ENCODE data around the gene RFFL.
A peak's percentile ranks its signal among the peaks of the same experiment; 100 is the strongest.
"Not testable (repeated sequence)": the region's sequence is repeated elsewhere in the genome, so short reads cannot be mapped to it uniquely, and the experiment has no call there.

RFFL gene

DNA sequence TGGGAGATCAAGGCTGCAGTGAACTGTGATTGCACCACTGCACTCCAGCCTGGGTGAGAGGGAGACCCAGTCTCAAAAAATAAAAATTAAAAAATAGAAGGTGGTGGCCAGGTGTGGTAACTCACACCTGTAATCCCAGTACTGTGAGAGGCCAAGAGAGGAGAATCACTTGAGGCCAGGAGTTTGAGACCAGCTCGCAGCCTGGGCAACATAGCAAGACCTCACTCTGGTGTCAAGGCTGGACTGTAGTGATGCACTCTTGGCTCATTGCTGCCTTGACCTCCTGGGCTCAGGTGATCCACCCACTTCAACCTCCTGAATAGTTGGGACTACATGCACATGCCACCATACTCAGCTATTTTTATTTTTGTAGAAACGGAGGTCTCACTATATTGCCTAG, 13.3 kb downstream of the RFFL start:
- H3K27ac Mint-ChIP-seq, result peak overlapping the region; percentile 24
- H3K4me1 Mint-ChIP-seq (ENCODE audit: low read depth), result peaks cover 68% of the 10 kb centered on the region
- H3K27me3 Mint-ChIP-seq (ENCODE audit: low read depth), result no peaks in the 10 kb centered on the region
- H3K4me3 Mint-ChIP-seq, result no peak overlapping the region
- DNase-seq (ENCODE audit: low spot score), result no peak
- no peaks in the 10 kb centered on the region for H3K9me3 Mint-ChIP-seq
- peaks cover 17% of the 10 kb centered on the region for H3K36me3 Mint-ChIP-seq (ENCODE audit: low read depth)

DNA sequence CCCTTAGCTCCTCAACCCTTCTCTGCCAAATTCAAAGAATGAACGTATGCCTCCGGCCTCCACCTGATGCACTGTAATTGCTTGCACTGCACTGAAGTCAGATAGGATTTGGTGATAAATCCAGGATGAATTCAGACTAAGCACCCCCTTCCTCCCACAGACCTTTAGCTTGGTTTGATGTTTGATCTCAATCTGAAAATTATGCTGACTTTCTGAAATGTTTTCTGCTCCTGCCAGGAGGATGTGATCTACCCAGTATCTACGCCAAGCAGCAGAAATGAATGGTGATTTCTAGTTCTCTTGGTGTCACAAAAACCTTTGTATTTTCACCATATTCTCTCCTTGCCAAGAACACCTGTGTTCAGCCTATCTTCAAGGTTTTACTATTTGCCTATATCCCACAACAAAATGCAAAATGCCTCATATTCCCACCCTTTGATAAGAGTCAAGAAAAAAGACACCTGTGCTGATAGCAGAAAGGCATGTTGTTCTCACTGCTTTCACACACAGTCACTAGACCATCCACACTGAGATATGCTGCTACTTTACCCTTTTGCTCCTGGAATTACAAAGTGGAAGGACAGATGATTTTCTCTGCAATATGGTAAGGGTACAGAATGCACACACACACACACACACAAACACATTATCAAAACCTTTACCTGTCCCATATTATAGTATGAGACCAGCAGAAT, 14.7 kb downstream of the RFFL start:
- Mint-ChIP-seq H3K4me3 (peak overlapping the region; percentile 62), H3K9me3 (no peaks in the 10 kb centered on the region), H3K4me1 (ENCODE audit: low read depth) (peaks cover 66% of the 10 kb centered on the region), H3K36me3 (ENCODE audit: low read depth) (peaks cover 13% of the 10 kb centered on the region), H3K27me3 (ENCODE audit: low read depth) (no peaks in the 10 kb centered on the region), H3K27ac (peak overlapping the region; percentile 67)
- no peak for DNase-seq (ENCODE audit: low spot score)

DNA sequence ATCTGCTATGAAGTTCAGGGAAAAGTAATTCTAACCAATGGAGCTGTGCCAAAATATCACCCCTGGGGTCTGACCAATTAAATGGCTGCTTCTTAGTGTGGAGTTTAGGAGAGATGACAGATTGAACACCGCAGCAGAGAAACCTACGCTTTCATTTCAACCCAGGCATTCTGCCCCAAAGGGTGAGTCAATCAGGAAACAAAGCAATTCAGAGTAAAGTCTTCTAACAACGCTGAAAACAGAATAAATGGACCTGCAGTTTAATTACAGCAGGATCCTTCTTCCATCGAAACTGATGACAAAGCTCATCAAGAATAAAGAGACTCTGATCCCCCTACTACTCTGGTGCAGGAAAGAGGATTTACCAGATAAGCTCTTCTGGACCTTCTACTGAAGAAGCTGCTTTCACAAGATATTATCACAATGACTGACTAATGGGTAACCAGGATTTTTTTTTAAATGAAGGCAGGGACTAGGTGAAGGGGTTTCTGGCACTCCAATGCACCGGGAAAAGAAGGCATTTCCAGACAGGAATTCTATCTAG, 16.7 kb downstream of the RFFL start:
- Mint-ChIP-seq H3K4me1 (ENCODE audit: low read depth) (peaks cover 46% of the 10 kb centered on the region), H3K4me3 (peak overlapping the region; percentile 85)
- DNase-seq (ENCODE audit: low spot score), result peak; percentile 81

DNA sequence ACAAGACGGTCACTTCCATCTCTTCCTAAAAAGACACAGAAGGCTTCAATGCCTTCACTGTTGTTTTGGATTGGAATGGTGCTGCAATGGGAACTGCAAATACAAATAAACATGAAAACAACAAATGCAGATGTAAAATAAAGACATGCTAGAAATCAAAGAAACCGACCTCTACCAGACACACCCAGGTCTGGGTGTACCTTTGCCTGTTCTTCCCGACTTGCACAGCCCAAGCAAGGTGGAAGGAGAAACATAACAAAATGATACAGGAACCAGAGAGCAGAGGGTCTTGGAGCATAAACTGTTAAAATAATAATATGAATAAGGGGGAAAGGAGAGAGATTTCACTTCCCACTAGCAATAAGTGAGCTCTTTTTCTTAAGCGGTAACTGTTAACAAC, 17.3 kb downstream of the RFFL start:
- H3K4me1 Mint-ChIP-seq (ENCODE audit: low read depth), result peaks cover 41% of the 10 kb centered on the region
- H3K4me3 Mint-ChIP-seq, result peak overlapping the region; percentile 85

More for the DNA sequence above, 16.7 kb downstream of the RFFL start:
- Mint-ChIP-seq H3K9me3 (no peaks in the 10 kb centered on the region), H3K27me3 (ENCODE audit: low read depth) (no peaks in the 10 kb centered on the region), H3K36me3 (ENCODE audit: low read depth) (peaks cover 13% of the 10 kb centered on the region), H3K27ac (peak overlapping the region; percentile 93)

DNA sequence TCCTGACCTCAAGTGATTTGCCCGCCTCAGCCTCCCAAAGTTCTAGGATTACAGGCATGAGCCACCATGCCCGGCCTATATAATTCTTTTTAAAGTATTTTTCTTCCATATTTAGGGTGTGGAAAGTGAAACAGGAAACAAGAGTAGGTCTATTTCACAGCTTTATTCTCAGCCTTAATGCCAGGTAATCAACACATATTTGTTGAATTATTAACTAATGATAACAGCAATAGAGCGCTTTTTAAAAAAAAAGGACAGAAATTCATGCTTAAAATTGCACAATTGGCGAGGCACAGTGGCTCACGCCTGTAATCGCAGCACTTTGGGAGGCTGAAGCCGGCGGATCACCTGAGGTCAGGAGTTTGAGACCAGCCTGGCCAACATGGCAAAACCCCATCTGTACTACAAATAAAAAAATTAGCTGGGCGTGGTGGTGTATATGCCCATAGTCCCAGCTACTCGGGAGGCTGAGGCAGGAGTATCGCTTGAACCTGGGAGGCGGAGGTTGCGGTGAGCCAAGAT, 18.0 kb downstream of the RFFL start:
- Mint-ChIP-seq H3K4me1 (ENCODE audit: low read depth) (peaks cover 38% of the 10 kb centered on the region), H3K27ac (peak overlapping the region; percentile 93), H3K4me3 (peak overlapping the region; percentile 85), H3K36me3 (ENCODE audit: low read depth) (peaks cover 16% of the 10 kb centered on the region)
- not testable (repeated sequence) for DNase-seq (ENCODE audit: low spot score); H3K27me3 Mint-ChIP-seq (ENCODE audit: low read depth); H3K9me3 Mint-ChIP-seq

More for the DNA sequence above, 17.3 kb downstream of the RFFL start:
- Mint-ChIP-seq H3K9me3 (no peaks in the 10 kb centered on the region), H3K27me3 (ENCODE audit: low read depth) (no peaks in the 10 kb centered on the region), H3K36me3 (ENCODE audit: low read depth) (peaks cover 13% of the 10 kb centered on the region), H3K27ac (peak overlapping the region; percentile 93)
- DNase-seq (ENCODE audit: low spot score), result no peak

DNA sequence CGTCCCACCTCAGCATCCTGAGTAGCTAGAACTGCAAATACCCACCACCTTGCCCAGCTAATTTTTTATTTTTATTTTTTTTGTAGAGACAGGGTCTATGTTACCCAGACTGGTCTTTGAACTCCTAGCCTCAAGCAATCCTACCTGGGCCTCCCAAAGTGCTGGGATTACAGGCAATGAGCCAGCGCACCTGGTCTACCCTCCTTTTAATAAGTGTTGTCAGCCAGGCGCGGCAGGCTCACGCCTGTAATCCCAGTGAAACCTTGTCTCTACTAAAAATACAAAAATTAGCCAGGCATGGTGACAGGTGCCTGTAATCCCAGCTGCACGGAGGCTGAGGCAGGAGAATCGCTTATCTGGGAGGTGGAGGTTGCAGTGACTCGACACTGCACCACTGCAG, 19.3 kb downstream of the RFFL start:
- no peak overlapping the region for H3K27ac Mint-ChIP-seq
- H3K27me3 Mint-ChIP-seq (ENCODE audit: low read depth), result no peaks in the 10 kb centered on the region
- no peaks in the 10 kb centered on the region for H3K9me3 Mint-ChIP-seq
- no peak for DNase-seq (ENCODE audit: low spot score)
- H3K36me3 Mint-ChIP-seq (ENCODE audit: low read depth), result peaks cover 16% of the 10 kb centered on the region
- peaks cover 32% of the 10 kb centered on the region for H3K4me1 Mint-ChIP-seq (ENCODE audit: low read depth)
- no peak overlapping the region for H3K4me3 Mint-ChIP-seq

DNA sequence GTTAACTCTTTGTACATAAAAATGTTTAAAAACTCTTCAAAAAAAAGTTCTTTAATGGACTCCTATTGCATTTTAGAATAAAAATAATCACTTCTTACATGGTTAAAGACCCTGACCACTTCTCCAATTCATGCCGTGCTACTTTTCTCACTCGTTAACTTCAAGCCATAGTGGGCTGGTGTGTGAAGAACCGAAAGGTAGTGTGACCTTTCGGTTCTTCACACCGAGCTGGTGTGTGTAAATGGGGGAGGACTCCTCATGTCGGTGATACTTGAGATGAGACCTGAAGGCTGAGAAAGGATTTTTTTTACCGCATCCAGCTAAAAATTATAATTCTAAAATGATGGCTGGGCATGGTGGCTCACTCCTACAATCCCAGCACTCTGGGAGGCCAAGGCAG, 22.1 kb downstream of the RFFL start:
- Mint-ChIP-seq H3K36me3 (ENCODE audit: low read depth) (peaks cover 11% of the 10 kb centered on the region), H3K27me3 (ENCODE audit: low read depth) (no peaks in the 10 kb centered on the region), H3K9me3 (no peaks in the 10 kb centered on the region), H3K4me3 (no peak overlapping the region), H3K4me1 (ENCODE audit: low read depth) (peaks cover 16% of the 10 kb centered on the region), H3K27ac (no peak overlapping the region)
- no peak for DNase-seq (ENCODE audit: low spot score)

DNA sequence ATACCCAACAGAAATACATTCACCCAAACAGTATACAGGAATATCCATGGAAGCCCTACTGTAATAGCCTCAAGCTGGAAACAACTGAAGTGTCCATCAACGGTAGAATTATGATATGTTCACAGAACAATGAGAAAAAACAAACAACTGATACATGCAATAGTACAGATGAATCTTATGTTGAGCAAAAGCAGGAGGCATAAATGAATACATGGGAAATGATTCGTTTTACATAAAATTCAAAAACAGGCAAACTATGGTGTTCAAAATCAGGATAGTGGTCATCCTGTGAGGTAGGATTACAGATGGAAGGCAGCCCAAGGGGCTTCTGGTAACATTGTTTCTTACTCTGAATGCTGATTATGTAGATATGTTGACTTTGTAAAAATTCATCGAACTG, 25.1 kb downstream of the RFFL start:
- DNase-seq (ENCODE audit: low spot score), result no peak
- Mint-ChIP-seq H3K27me3 (ENCODE audit: low read depth) (no peaks in the 10 kb centered on the region), H3K27ac (no peak overlapping the region), H3K36me3 (ENCODE audit: low read depth) (peaks cover 11% of the 10 kb centered on the region), H3K4me3 (no peak overlapping the region), H3K4me1 (ENCODE audit: low read depth) (peaks cover 2% of the 10 kb centered on the region), H3K9me3 (no peaks in the 10 kb centered on the region)

DNA sequence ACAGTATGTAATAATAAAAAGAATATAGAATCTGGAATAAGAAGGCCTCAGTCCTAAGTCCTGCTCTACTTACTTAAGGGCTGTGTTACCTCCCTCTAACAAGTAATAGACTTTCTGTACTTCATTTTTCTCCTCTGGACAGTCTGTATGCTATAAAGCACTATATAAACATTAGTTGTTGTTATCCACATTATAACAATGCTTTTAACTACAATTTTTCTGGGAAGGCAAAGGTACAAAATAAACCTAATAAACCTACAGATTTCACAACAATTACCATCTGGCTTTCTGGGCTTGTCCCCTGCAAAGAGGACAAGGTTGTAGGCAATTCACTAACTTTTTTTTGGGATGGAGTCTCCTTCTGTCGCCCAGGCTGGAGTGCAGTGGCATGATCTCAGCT, 32.7 kb downstream of the RFFL start:
- peaks cover 14% of the 10 kb centered on the region for H3K4me1 Mint-ChIP-seq (ENCODE audit: low read depth)
- H3K36me3 Mint-ChIP-seq (ENCODE audit: low read depth), result peaks cover 7% of the 10 kb centered on the region
- no peaks in the 10 kb centered on the region for H3K9me3 Mint-ChIP-seq
- H3K27ac Mint-ChIP-seq, result no peak overlapping the region
- H3K27me3 Mint-ChIP-seq (ENCODE audit: low read depth), result no peaks in the 10 kb centered on the region
- no peak for DNase-seq (ENCODE audit: low spot score)
- H3K4me3 Mint-ChIP-seq, result no peak overlapping the region

DNA sequence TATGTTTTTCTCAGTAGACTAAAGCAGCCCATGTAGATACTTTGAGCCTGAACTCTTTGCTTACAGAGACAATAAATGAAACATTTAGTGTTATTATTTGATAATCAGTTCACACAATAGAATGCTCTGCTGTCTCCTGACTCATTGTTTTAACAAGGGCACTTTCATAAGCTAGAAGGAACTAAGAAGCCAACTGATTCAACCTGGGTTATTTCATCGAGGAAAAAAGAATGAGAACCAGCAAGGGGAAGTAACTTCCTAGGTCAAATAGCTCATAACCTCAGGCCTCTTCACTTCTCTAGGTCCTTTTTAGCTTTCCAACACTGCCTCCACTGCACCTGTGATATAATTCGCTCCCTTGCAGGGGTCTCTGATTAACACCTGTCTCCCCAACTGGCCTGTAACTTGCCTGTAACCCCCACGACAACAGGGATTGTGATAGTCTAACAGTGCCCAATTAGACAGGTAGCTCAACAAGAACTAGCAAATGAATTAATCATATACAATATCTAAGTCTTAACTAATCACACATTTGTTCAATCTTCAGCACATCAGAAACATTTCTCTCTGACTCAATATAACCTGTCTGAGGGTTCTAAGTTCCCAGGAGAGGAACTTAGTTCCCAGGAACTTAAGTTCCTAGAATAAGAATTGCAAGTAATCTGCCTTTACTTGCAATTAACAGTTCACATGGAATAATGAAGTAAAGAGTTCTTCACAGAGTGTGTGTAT, 34.8 kb downstream of the RFFL start:
- Mint-ChIP-seq H3K27me3 (ENCODE audit: low read depth) (no peaks in the 10 kb centered on the region), H3K4me1 (ENCODE audit: low read depth) (peaks cover 25% of the 10 kb centered on the region), H3K36me3 (ENCODE audit: low read depth) (peaks cover 12% of the 10 kb centered on the region), H3K4me3 (no peak overlapping the region), H3K27ac (peak overlapping the region; percentile 61), H3K9me3 (no peaks in the 10 kb centered on the region)
- no peak for DNase-seq (ENCODE audit: low spot score)

DNA sequence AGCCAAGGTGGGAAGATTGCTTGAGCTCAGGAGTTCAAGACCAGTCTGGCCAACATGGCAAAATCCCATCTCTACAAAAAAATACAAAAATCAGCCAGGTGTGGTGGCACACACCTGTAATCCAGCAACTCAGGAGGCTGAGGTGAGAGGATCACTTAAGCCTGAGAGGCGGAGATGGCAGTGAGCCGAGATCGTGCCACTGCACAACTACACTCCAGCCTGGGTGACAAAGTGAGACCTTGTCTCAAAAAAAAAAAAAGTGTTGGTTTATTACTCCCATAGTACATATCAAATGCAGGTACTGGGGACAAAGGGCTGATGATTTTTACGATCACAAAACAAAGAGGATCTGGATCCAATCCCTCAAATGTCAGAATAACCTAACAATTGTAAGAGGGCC, 35.4 kb downstream of the RFFL start:
- H3K4me3 Mint-ChIP-seq; DNase-seq (ENCODE audit: low spot score); H3K27ac Mint-ChIP-seq; H3K9me3 Mint-ChIP-seq; H3K27me3 Mint-ChIP-seq (ENCODE audit: low read depth): not testable (repeated sequence)
- Mint-ChIP-seq H3K4me1 (ENCODE audit: low read depth) (peaks cover 30% of the 10 kb centered on the region), H3K36me3 (ENCODE audit: low read depth) (peaks cover 12% of the 10 kb centered on the region)

DNA sequence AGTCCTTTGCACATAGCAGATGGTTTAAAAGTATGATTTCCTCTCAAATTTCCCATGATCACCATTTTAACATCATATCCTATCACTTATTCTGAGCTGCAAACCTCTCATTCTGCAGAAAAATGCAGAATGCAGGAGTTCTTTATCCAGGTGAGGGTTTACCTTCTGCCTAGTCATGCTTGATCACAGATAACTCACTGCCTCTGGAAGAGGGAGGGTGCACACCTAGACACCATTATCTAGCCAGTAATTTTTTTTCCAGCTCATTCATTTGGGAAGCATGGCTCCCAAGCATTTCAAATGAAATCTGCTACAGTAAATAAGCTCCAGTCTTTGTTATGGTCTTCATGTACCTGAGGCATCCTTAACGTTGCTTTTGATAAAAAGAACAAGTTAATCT, 38.0 kb downstream of the RFFL start:
- Mint-ChIP-seq H3K27ac (no peak overlapping the region), H3K4me3 (no peak overlapping the region), H3K27me3 (ENCODE audit: low read depth) (no peaks in the 10 kb centered on the region), H3K9me3 (no peaks in the 10 kb centered on the region), H3K36me3 (ENCODE audit: low read depth) (peaks cover 23% of the 10 kb centered on the region), H3K4me1 (ENCODE audit: low read depth) (peaks cover 39% of the 10 kb centered on the region)
- DNase-seq (ENCODE audit: low spot score), result no peak

DNA sequence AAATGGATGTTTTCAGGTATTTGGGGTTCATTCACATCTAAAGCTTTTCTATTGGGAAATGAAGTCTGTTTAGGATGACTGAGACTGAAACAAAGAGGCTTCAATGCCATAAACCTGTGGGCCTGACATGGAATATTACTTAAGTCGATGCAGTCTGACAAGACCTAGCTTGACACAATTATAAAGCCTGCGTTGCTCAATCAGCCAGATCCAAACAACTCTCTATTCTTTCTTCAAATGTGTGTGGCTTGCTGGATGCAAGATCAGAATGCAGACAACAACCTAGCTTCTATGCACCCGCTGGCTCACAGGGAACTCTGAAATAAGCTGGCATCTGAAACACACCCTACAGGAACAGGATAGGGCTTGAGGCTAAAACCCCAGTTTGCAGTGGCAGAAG, 40.0 kb downstream of the RFFL start:
- H3K4me1 Mint-ChIP-seq (ENCODE audit: low read depth), result peaks cover 35% of the 10 kb centered on the region
- peaks cover 30% of the 10 kb centered on the region for H3K36me3 Mint-ChIP-seq (ENCODE audit: low read depth)
- DNase-seq (ENCODE audit: low spot score), result no peak
- no peaks in the 10 kb centered on the region for H3K9me3 Mint-ChIP-seq
- no peak overlapping the region for H3K4me3 Mint-ChIP-seq
- peak overlapping the region; percentile 94 for H3K27ac Mint-ChIP-seq
- no peaks in the 10 kb centered on the region for H3K27me3 Mint-ChIP-seq (ENCODE audit: low read depth)

DNA sequence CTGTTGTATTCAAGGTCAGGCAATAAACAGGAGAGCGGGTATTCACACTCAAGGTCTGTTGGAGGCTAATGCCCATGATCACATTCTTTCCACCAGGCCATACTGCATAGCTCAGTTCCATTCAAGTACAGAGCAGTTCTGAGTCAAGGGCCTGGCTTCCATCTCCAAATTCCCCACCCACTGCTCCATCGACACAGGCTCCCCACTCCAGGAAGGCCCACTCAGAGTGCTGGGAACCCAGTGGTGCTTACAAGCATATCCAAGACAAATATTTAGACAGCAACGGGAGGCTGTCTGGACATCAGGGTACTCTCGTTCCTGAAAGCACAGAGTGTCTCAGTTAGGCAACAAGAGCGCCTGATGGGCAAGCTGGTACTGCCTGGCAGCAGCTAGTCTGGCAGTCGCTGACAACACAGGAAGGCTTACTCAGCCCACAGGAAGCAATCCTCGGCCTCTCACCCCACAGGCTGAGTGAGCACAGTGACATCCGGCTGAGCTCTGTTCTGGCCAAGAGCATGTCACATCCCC, 40.9 kb downstream of the RFFL start:
- peak overlapping the region; percentile 94 for H3K27ac Mint-ChIP-seq
- H3K27me3 Mint-ChIP-seq (ENCODE audit: low read depth), result no peaks in the 10 kb centered on the region
- peak; percentile 73 for DNase-seq (ENCODE audit: low spot score)
- H3K36me3 Mint-ChIP-seq (ENCODE audit: low read depth), result peaks cover 31% of the 10 kb centered on the region
- H3K4me3 Mint-ChIP-seq, result peak overlapping the region; percentile 78
- H3K4me1 Mint-ChIP-seq (ENCODE audit: low read depth), result peaks cover 35% of the 10 kb centered on the region
- no peaks in the 10 kb centered on the region for H3K9me3 Mint-ChIP-seq

Data from T-helper 2 cell treated with Interferon-gamma antibody and Interleukin-4, amounts not matched to agents 5 μg/mL and 100 μg/mL, for 36 hours (primary cell).